Esophagus squamous epithelium (tissue), 5 donors: Measurements from ENCODE around the gene HELZ. TPM values are rescaled to one million over a fixed set of nuclear protein-coding genes. Genes with fewer than 3 reads are reported as not detected.

ENCODE experiments used
- DNase-seq: peaks from one replicate; lab custom pipeline; 2025; lab: John Stamatoyannopoulos, UW
- H3K27ac ChIP-seq, 4 donors: fragments of 200-600 bp; sonication (generic); one replicate each; pipeline ENCODE4 v1.5.1; 2016 to 2019; ENCODE audit warnings: mild to moderate bottlenecking in 1 of 4
- H3K27me3 ChIP-seq, 4 donors: fragments of 200-600 bp; sonication (generic); 1 replicate in 3 of 4; 2 replicates in 1 of 4; pipeline versions ENCODE4 v1.5.1 to v1.6.0; 2017 to 2021; ENCODE audit warnings: antibody characterized with exemption in 1 of 4
- H3K36me3 ChIP-seq, 3 donors: fragments of 200-600 bp; sonication (generic); one replicate each; pipeline ENCODE4 v1.5.1; 2016 to 2019
- H3K4me1 ChIP-seq, 3 donors: fragments of 200-600 bp; sonication (generic); one replicate each; pipeline ENCODE4 v1.5.1; 2017 to 2019
- H3K4me3 ChIP-seq, 4 donors: fragments of 200-600 bp; sonication (generic); 1 replicate in 3 of 4; 2 replicates in 1 of 4; pipeline ENCODE4 v1.5.1; 2016 to 2019; ENCODE audit warnings: mild to moderate bottlenecking in 2 of 4, moderate library complexity in 1 of 4
- H3K9me3 ChIP-seq, 3 donors: fragments of 200-600 bp; sonication (generic); one replicate each; pipeline ENCODE4 v1.5.1; 2016 to 2019
- POLR2A ChIP-seq, 4 donors: fragments of 450-650 bp; IDR thresholded peaks; one replicate each; pipeline ENCODE4 v1.6.1; 2017; ENCODE audit warnings: antibody characterized with exemption in 4 of 4, mild to moderate bottlenecking in 4 of 4, moderate library complexity in 3 of 4
- WGBS, 2 donors: methylation state at CpG; one replicate each; pipeline ENCODE4 v1.1.5; 2018; 5-methylcytosine and 5-hydroxymethylcytosine counted together
- intact Hi-C: fragments of 100-400 bp; cut with DNase I; formaldehyde crosslinking; loops from one replicate; pipeline ENCODE4 v1.15.0; 2022
- small RNA-seq, 4 donors: library from RNA; depleted of rRNA; stranded (forward); fragments of <200 nt; gene quantifications; one replicate each; pipeline ENCODE3, GENCODE V24; 2016
- total RNA-seq, 4 donors: library from RNA; depleted of rRNA; stranded (reverse); fragments of >200 nt; gene quantifications; one replicate each; pipeline ENCODE4 v1.1.0, GENCODE V29; 2016
- TF ChIP-seq, protein P1 (sequence below), 6 experiments: fragments of 450-650 bp in 4 of 6; fragments of 200-600 bp in 2 of 6; sonication (generic) in 2 of 6; IDR thresholded peaks; one replicate each; pipeline ENCODE4 v1.5.1; 2016 to 2019; ENCODE audit warnings: antibody characterized with exemption in 6 of 6, mild to moderate bottlenecking in 4 of 6, moderate library complexity in 4 of 6
- donor health status: DM: yes; HTN: yes; CAD: no.

The HELZ gene
- total RNA-seq, 4 donors from 2014 or later: 11.4 to 42.5 (median 26.8) TPM

DNA sequence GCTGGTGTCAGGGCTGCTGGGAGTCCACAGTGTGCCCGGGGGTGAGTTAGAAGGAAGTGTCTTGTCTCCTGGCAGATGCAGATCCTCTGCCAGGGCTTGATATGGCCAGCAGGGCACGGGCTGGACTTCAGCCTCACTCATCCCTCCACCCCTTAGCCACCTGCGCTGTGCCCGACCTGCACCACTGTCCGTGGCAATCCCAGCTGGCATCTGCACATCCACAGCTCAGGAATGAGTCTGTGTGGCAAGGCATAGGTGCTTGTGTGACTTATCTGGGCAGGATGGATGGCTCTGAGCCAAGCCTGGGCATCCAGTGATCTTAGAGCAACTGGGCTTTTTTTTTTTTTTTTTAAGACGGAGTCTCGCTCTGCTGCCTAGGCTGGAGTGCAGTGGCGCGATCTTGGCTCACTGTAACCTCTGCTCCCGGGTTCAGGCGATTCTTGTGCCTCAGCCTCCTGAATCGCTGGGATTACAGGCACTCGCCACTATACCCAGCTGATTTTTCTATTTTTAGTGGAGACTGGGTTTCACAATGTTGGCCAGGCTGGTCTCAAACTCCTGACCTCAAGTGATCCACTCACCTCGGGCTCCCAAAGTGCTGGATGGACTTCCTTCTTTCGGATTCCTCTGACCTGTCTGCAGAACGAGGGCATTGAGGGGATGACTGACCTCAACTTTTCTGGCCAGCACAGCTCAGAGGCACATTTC lies 223.1 kb downstream of the HELZ start:
- Histone ChIP-seq H3K27ac (no peak overlapping the region), H3K4me1 (no peaks in the 10 kb centered on the region), H3K27me3 (peaks cover 0 to 20% (median 0%) of the 10 kb centered on the region in 4 donors), H3K4me3 (no peak overlapping the region), H3K9me3 (no peaks in the 10 kb centered on the region), H3K36me3 (no peaks in the 10 kb centered on the region)
- TF ChIP-seq, protein P1, sequence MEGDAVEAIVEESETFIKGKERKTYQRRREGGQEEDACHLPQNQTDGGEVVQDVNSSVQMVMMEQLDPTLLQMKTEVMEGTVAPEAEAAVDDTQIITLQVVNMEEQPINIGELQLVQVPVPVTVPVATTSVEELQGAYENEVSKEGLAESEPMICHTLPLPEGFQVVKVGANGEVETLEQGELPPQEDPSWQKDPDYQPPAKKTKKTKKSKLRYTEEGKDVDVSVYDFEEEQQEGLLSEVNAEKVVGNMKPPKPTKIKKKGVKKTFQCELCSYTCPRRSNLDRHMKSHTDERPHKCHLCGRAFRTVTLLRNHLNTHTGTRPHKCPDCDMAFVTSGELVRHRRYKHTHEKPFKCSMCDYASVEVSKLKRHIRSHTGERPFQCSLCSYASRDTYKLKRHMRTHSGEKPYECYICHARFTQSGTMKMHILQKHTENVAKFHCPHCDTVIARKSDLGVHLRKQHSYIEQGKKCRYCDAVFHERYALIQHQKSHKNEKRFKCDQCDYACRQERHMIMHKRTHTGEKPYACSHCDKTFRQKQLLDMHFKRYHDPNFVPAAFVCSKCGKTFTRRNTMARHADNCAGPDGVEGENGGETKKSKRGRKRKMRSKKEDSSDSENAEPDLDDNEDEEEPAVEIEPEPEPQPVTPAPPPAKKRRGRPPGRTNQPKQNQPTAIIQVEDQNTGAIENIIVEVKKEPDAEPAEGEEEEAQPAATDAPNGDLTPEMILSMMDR (IDR thresholded peaks at IDR 0.05): no peak
- no peak for TF ChIP-seq POLR2A (IDR thresholded peaks at IDR 0.05)
- intact Hi-C loops: no loop called here
- DNase-seq: no peak
- 76 to 83% methylated on average over 9 to 13 of the region's 16 CpGs for WGBS, 2 donors

GRCh38 chr17:67021196-67021595 lies 223.8 kb downstream of the HELZ start:
- H3K27ac ChIP-seq: no peak overlapping the region

More at GRCh38 chr17:67021196-67021595, 223.8 kb downstream of the HELZ start:
- intact Hi-C loops: no loop called here
- Histone ChIP-seq H3K9me3 (no peaks in the 10 kb centered on the region), H3K36me3 (no peaks in the 10 kb centered on the region), H3K4me3 (no peak overlapping the region), H3K4me1 (no peaks in the 10 kb centered on the region), H3K27me3 (peaks cover 0 to 24% (median 0%) of the 10 kb centered on the region in 4 donors)
- TF ChIP-seq POLR2A (IDR thresholded peaks at IDR 0.05): no peak
- TF ChIP-seq, protein P1 (IDR thresholded peaks at IDR 0.05): no peak
- WGBS, 2 donors: 83 to 84% methylated on average over 6 of the region's 7 CpGs
- DNase-seq: no peak

Small RNA genes lying within 50 kb of the gene (small RNA-seq; reads per million reads assigned to genes)
- gene AC007448.1 (0 reads per million in 4 donors), gene RF00393 (0 reads per million in 4 donors), gene RNA5SP447 (0 reads per million in 4 donors)

Other genes starting within 250 kb of the HELZ start
- not detected for gene CACNG1, start 200.6 kb downstream of the HELZ start, total RNA-seq
- 10 to 100 TPM; 15.9 to 38.1 (median 25.8) TPM for gene PSMD12, start 121.4 kb upstream of the HELZ start, total RNA-seq
- 10 to 100 TPM in 3 of 4 donors, 1 to 10 TPM in 1; 9.1 to 15.1 (median 13.3) TPM for gene PITPNC1, start 132.1 kb upstream of the HELZ start, total RNA-seq